Measurements from ENCODE around the gene ZNF534. TPM values are rescaled to one million over a fixed set of nuclear protein-coding genes. Genes with fewer than 3 reads are reported as not detected.

The ZNF534 gene
- total and polyA plus RNA-seq, 2 of the 8 experiments (the other 6 are each of a cell fraction or from before 2014, with no cell fraction given) = not detected

DNA sequence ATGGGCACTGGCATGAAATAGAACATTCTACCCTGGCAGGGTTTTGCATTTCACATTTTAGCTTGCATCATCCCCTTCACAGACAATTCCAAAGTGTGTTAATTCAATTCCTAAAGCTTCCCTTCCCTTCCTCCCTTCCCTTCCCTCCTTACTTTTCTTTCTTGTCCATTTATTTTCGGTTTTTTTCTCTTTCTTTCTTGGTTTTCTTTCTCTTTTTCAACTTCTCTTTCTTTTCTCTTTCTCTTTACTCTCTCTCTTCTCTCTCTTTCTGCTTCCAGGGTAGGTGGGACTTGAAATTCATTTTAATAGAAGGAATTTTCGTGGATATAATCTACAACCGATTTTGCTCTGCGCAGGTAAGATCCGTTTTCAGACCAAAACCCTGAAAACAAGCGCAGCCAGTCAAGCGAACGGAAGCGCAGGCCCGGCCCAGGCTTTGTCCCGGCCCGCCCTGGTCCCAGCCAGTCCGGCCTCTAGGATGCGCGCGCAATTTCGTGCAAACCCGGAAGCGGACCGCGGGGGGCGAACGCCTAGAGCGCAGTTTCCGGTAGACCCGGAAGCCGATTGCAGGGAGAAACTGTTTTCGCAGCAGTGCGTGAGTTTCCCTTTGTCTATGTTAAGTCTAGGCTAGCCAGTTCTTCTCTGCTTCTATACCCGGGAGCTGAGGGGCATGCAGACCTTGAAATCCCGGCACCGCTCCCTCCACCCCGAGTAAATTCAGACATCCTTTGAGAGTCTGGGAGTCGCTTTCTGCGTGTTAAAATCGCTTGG is 31.5 kb upstream of the ZNF534 start, which contains the start of gene ZNF528:
ZNF528 (plus strand) TSS at position 540 of the 771 bp plus-strand sequence. CDS start 4,165 bp downstream, outside the sequence.
- peaks cover 0 to 6% (median 2%) of the 10 kb centered on the region in 4 experiments; a peak in 2 of 8 replicates for H3K36me3 ChIP-seq (ENCODE audit: control insufficient read depth in 2 of 4, insufficient read depth in 4 of 4, low read length in 3 of 4)
- TF ChIP-seq ZNF274 (IDR thresholded peaks at IDR 0.05; ENCODE audit: borderline replicate concordance, extremely low read depth, low read length) (no peak), SIRT6 (IDR thresholded peaks at IDR 0.05; ENCODE audit: low read length) (no peak), CBX8 (IDR thresholded peaks at IDR 0.05; ENCODE audit: borderline replicate concordance, low read depth, low read length) (no peak), RXRA (IDR thresholded peaks at IDR 0.05; ENCODE audit: insufficient read depth, low read depth, low read length) (no peak), POLR2A (IDR thresholded peaks at IDR 0.05; ENCODE audit: control extremely low read depth in 1 of 2, low read depth in 2 of 2, low read length in 2 of 2) (peak in 1 of 2 experiments; percentile 55; a peak in 2 of 3 replicates), POLR2AphosphoS5 (IDR thresholded peaks at IDR 0.05; ENCODE audit: low read depth, low read length) (peak; percentile 50; the same call in 1 of the 2 replicates), SP2 (IDR thresholded peaks at IDR 0.05; ENCODE audit: low read length) (no peak), JUND (IDR thresholded peaks at IDR 0.05; ENCODE audit: low read length) (no peak), PHF8 (conservative IDR thresholded peaks at IDR 0.05; ENCODE audit: low read depth, low read length) (peak; percentile 20)
- TF ChIP-seq, protein P1, sequence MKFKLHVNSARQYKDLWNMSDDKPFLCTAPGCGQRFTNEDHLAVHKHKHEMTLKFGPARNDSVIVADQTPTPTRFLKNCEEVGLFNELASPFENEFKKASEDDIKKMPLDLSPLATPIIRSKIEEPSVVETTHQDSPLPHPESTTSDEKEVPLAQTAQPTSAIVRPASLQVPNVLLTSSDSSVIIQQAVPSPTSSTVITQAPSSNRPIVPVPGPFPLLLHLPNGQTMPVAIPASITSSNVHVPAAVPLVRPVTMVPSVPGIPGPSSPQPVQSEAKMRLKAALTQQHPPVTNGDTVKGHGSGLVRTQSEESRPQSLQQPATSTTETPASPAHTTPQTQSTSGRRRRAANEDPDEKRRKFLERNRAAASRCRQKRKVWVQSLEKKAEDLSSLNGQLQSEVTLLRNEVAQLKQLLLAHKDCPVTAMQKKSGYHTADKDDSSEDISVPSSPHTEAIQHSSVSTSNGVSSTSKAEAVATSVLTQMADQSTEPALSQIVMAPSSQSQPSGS (IDR thresholded peaks at IDR 0.05; ENCODE audit: low read length) = no peak

More for the DNA sequence above, 31.5 kb upstream of the ZNF534 start, which contains the start of gene ZNF528:
- Histone ChIP-seq H4K5ac (ENCODE audit: insufficient read length, low read depth, low read length) (peak within 1 kb of the TSS; percentile 27), H3K79me2 (ENCODE audit: control insufficient read depth in 1 of 2, insufficient read depth in 2 of 2, low read length in 2 of 2) (0 out of 4 replicates have a peak, but pooled peaks cover 0 to 6% of the 10 kb centered on the region in 2 experiments), H3K27me3 (replicated peaks in 1 of 4; ENCODE audit: control insufficient read depth in 3 of 4, extremely low read depth in 1 of 4, insufficient read depth in 3 of 4, low read length in 3 of 4) (no peaks in the 10 kb centered on the region), H2BK120ac (replicated peaks; ENCODE audit: low read depth, low read length) (no peak within 1 kb of the TSS), H3K4ac (replicated peaks; ENCODE audit: insufficient read length, low read depth, low read length) (no peak within 1 kb of the TSS), H4K8ac (ENCODE audit: extremely low read depth, insufficient read depth, low read length) (no peak within 1 kb of the TSS), H2BK5ac (ENCODE audit: low read depth, low read length) (no peak within 1 kb of the TSS), H4K20me1 (replicated peaks in 1 of 2; ENCODE audit: control insufficient read depth in 1 of 2, insufficient read depth in 2 of 2, low read length in 2 of 2) (no peaks in the 10 kb centered on the region), H3K4me3 (ENCODE audit: extremely low read depth in 1 of 4, insufficient read depth in 2 of 4, low read depth in 3 of 4, low read length in 4 of 4) (peak within 1 kb of the TSS; percentile 21 to 71 (median 64)), H3K27ac (ENCODE audit: low read depth, low read length) (peak within 1 kb of the TSS; percentile 30; the same call in 1 of the 2 replicates), H3K18ac (ENCODE audit: extremely low read depth, low read length) (no peak within 1 kb of the TSS; the same call in 1 of the 2 replicates), H3K4me1 (replicated peaks in 1 of 4; ENCODE audit: control insufficient read depth in 3 of 4, insufficient read depth in 4 of 4, low read length in 3 of 4) (no peaks in the 10 kb centered on the region; a peak in 2 of 7 replicates), H3K23ac (ENCODE audit: insufficient read length) (no peak within 1 kb of the TSS), H3K4me2 (ENCODE audit: insufficient read depth in 1 of 2, low read depth in 2 of 2, low read length in 2 of 2) (peak within 1 kb of the TSS; percentile 56 to 78), H3K9me3 (ENCODE audit: insufficient read depth in 2 of 2, low read depth in 1 of 2, low read length in 1 of 2) (peaks cover 10 to 13% of the 10 kb centered on the region in 2 experiments), H3K79me1 (ENCODE audit: low read depth, low read length) (no peaks in the 10 kb centered on the region), H4K91ac (replicated peaks; ENCODE audit: insufficient read length, low read length) (no peak within 1 kb of the TSS), H2AK5ac (ENCODE audit: low read depth, low read length) (no peak within 1 kb of the TSS), H3K9ac (replicated peaks in 1 of 4; ENCODE audit: extremely low read depth in 1 of 4, low read depth in 3 of 4, low read length in 3 of 4) (peak within 1 kb of the TSS in 3 of 4 experiments; percentile 45 to 62 (median 61); a peak in 6 of 7 replicates), H2AFZ (ENCODE audit: low read length) (peak within 1 kb of the TSS; percentile 82; the same call in 1 of the 2 replicates), H2BK20ac (ENCODE audit: low read length) (no peak within 1 kb of the TSS), H3K56ac (replicated peaks; ENCODE audit: insufficient read length, low read depth, low read length) (peak within 1 kb of the TSS; percentile 12), H3K23me2 (ENCODE audit: low read depth, low read length) (no peaks in the 10 kb centered on the region; the same call in 1 of the 2 replicates), H2BK15ac (ENCODE audit: low read length) (no peak within 1 kb of the TSS), H3K14ac (ENCODE audit: insufficient read length) (no peak within 1 kb of the TSS), H2BK12ac (ENCODE audit: low read depth, low read length) (no peak within 1 kb of the TSS)
- ChIA-PET CTCF (ENCODE audit: partially characterized antibody) (interaction anchor here (0.5 to 2.4 kb wide), 8 partner anchors 53 to 384 kb away, joined by 3 to 7 read pairs (median 4); no protein-coding TSS in a partner anchor), POLR2A (ENCODE audit: partially characterized antibody) (interaction anchor here (0.6 to 3.0 kb wide), 14 partner anchors 9 to 258 kb away, joined by 3 to 23 read pairs (median 4); partner anchors contain the start of genes ZNF578, ZNF616 and ZNF880)
- FAIRE-seq (no peak), DNase-seq (ENCODE audit: low read depth in 1 of 2, low spot score in 2 of 2) (peak in 1 of 2 experiments; percentile 80)
- 31% methylated on average over 29 of the region's 36 CpGs; no CpG with 5 or more reads in 1 of the 2 experiments for WGBS, 2 experiments (ENCODE audit: extremely low coverage in 1 of 2, insufficient coverage in 1 of 2, insufficient read length in 1 of 2, insufficient replicate concordance in 2 of 2, low coverage in 1 of 2, low lambda C conversion rate in 2 of 2, missing lambda C conversion rate in 1 of 2)

Data from H1 (cell line).